HepG2 (cell line): ENCODE results near the gene CDK1. TPM values are rescaled to one million over a fixed set of nuclear protein-coding genes. Genes with fewer than 3 reads are reported as not detected.

Source experiments
- ATAC-seq: fragments of 200-7000 bp; cut with Tn5 transposase; 3 replicates; pipeline ENCODE4 v1.9.1; 2020; ENCODE audit warnings: mild to moderate bottlenecking, moderate library complexity
- BruUV-seq: library from RNA; stranded (reverse); fragments of 400-500 nt; replicated peaks from 2 replicates; lab custom pipeline; 2021; lab: Mats Ljungman, UMichigan
- CTCF ChIA-PET: fragments of 300-600 bp; formaldehyde crosslinking; extraction: SDS; loops from one replicate; lab custom pipeline; 2021; ENCODE audit warnings: low total read pairs, inconsistent platforms, low intra/inter-chr PET ratio; lab: Yijun Ruan, JAX
- POLR2A ChIA-PET: fragments of 350-600 bp; sonication (Branson Sonifier 250); formaldehyde crosslinking; loops from one replicate; lab custom pipeline; 2020; ENCODE audit warnings: antibody characterized with exemption, inconsistent platforms; lab: Yijun Ruan, JAX
- DNase-seq: peaks from one replicate; pipeline ENCODE4 v3.0.0-alpha.2; 2015; ENCODE audit warnings: low spot score
- FAIRE-seq: peaks from 3 replicates; lab custom pipeline; 2011; peaks lifted over from hg19 to GRCh38; lab: Jason Lieb, UNC
- H2AFZ ChIP-seq: one replicate; pipeline ENCODE4 v1.6.1; 2011; ENCODE audit warnings: low read length, inconsistent platforms
- H3K27ac ChIP-seq: fragments of 300-600 bp; 3 replicates; pipeline ENCODE4 v1.8.0; 2011; ENCODE audit warnings: mixed run types, mild to moderate bottlenecking, mixed read lengths, low read length, inconsistent platforms; ENCODE audit not compliant: insufficient read depth; ENCODE audit errors: extremely low read length
- H3K27me3 ChIP-seq, 2 experiments: fragments of 200-600 bp in 1 of 2; 2 replicates in 1 of 2; 3 replicates in 1 of 2; pipeline versions ENCODE4 v1.6.0 to v1.8.0; 2011; ENCODE audit warnings: low read length in 2 of 2, mild to moderate bottlenecking in 2 of 2, moderate library complexity in 2 of 2, inconsistent platforms in 1 of 2; ENCODE audit not compliant: insufficient read depth in 2 of 2, control insufficient read depth in 1 of 2
- H3K36me3 ChIP-seq, 2 experiments: fragments of 200-600 bp in 1 of 2; replicated peaks in 1 of 2; 2 replicates in 1 of 2; 3 replicates in 1 of 2; pipeline versions ENCODE4 v1.5.1 to v1.8.0; 2011; ENCODE audit warnings: low read length in 2 of 2, inconsistent platforms in 1 of 2; ENCODE audit not compliant: insufficient read depth in 2 of 2, control insufficient read depth in 1 of 2
- H3K4me1 ChIP-seq: 2 replicates; pipeline ENCODE4 v1.5.1; 2012; ENCODE audit warnings: low read length, inconsistent platforms; ENCODE audit not compliant: insufficient read depth
- H3K4me2 ChIP-seq: 2 replicates; pipeline ENCODE4 v1.6.0; 2011; ENCODE audit warnings: low read depth, low read length, inconsistent platforms
- H3K4me3 ChIP-seq, 3 experiments: fragments of 200-600 bp in 1 of 3; sonication (generic), shearing (Covaris generic) in 1 of 3; replicated peaks in 1 of 3; 2 replicates each; pipeline ENCODE4 v1.5.1; 2011 to 2016; ENCODE audit warnings: low read length in 3 of 3, inconsistent platforms in 2 of 3, low read depth in 2 of 3, mild to moderate bottlenecking in 2 of 3, control low read depth in 1 of 3, mixed read lengths in 1 of 3; ENCODE audit not compliant: insufficient read depth in 1 of 3
- H3K79me2 ChIP-seq: one replicate; pipeline ENCODE4 v1.6.1; 2011; ENCODE audit warnings: low read length, inconsistent platforms; ENCODE audit not compliant: insufficient read depth
- H3K9ac ChIP-seq: 2 replicates; pipeline ENCODE4 v1.6.0; 2011; ENCODE audit warnings: mild to moderate bottlenecking, low read depth, low read length, inconsistent platforms; ENCODE audit not compliant: insufficient read depth
- H3K9me3 ChIP-seq: 2 replicates; pipeline ENCODE4 v1.5.1; 2012; ENCODE audit warnings: mild to moderate bottlenecking, low read length
- H4K20me1 ChIP-seq: 2 replicates; pipeline ENCODE4 v1.6.0; 2011; ENCODE audit warnings: inconsistent platforms, mild to moderate bottlenecking, low read length, moderate library complexity; ENCODE audit not compliant: insufficient read depth
- BRD4 ChIP-seq: sonication (generic); formaldehyde crosslinking; IDR thresholded peaks from 2 replicates; pipeline ENCODE4 v1.4.0; 2020; ENCODE audit warnings: missing genetic modification reagents
- KLF15 ChIP-seq: sonication (generic); formaldehyde crosslinking; IDR thresholded peaks from 2 replicates; pipeline ENCODE4 v1.8.1; 2023; ENCODE audit warnings: borderline replicate concordance, mild to moderate bottlenecking, inconsistent platforms, missing genetic modification reagents, mixed read lengths
- RFX3 ChIP-seq: IDR thresholded peaks from 2 replicates; pipeline ENCODE4 v1.6.1; 2016; ENCODE audit warnings: missing biosample characterization, missing genetic modification reagents
- SOX5 ChIP-seq: IDR thresholded peaks from 2 replicates; pipeline ENCODE4 v1.6.1; 2016; ENCODE audit warnings: borderline replicate concordance
- ZNF775 ChIP-seq: sonication (generic); formaldehyde crosslinking; IDR thresholded peaks from 2 replicates; pipeline ENCODE4 v1.4.0; 2020; ENCODE audit warnings: missing genetic modification reagents, mild to moderate bottlenecking, moderate library complexity, borderline replicate concordance
- WGBS: methylation state at CpG from one replicate; pipeline ENCODE4 v1.1.6; 2017; ENCODE audit warnings: low lambda C conversion rate; 5-methylcytosine and 5-hydroxymethylcytosine counted together
- in situ Hi-C: cut with HindIII; loops from 2 replicates; pipeline ENCODE4 v1.10.0; 2017; ENCODE audit warnings: low pct_unique_long_range_greater_than_20kb; ENCODE audit not compliant: extremely low pct_ligation_motif_present
- intact Hi-C: fragments of 100-400 bp; cut with micrococcal nuclease; formaldehyde crosslinking; loops from one replicate; pipeline ENCODE4 v1.10.0; 2022; ENCODE audit not compliant: unreplicated experiment
- polyA plus RNA-seq, 8 experiments: library from polyadenylated mRNA; depleted of rRNA in 3 of 8; stranded (reverse) in 7 of 8; unstranded in 1 of 8; fragments of >200 nt; fragmentation: Illumina TruSeq in 4 of 8; extraction: Trizol in 4 of 8; gene quantifications; 2 replicates each; pipeline versions ENCODE4 v1.2.1 to v1.2.3, GENCODE V29; 2011 to 2016; ENCODE audit warnings: low read depth in 4 of 8, missing spikeins in 1 of 8, mixed read lengths in 1 of 8; ENCODE audit not compliant: insufficient read depth in 1 of 8
- total RNA-seq, 5 experiments: library from RNA; depleted of rRNA; stranded (reverse); fragments of >200 nt; fragmentation: Illumina TruSeq; extraction: Trizol; gene quantifications; 2 replicates each; pipeline ENCODE4 v1.2.3, GENCODE V29; 2016; ENCODE audit warnings: low read depth in 1 of 5
- TF ChIP-seq, protein P1 (sequence below): sonication (generic); formaldehyde crosslinking; IDR thresholded peaks from 2 replicates; pipeline ENCODE4 v1.4.0; 2020; ENCODE audit warnings: missing genetic modification reagents
- TF ChIP-seq, protein P2 (sequence below): sonication (generic); formaldehyde crosslinking; conservative IDR thresholded peaks from 2 replicates; pipeline ENCODE4 v1.4.0; 2020; ENCODE audit warnings: mild to moderate bottlenecking, missing genetic modification reagents, moderate library complexity

CDK1 gene
- total and polyA plus RNA-seq, 2 of the 13 experiments (the other 11 are each of a cell fraction or from before 2014, with no cell fraction given) = 42.6 to 132 TPM

GRCh38 chr10:60803865-60804264 lies 25.6 kb downstream of the CDK1 start:
- ATAC-seq (no peak), DNase-seq (no peak), FAIRE-seq (no peak)
- H3K27ac ChIP-seq = no peak overlapping the region
- in situ Hi-C loops (loop anchor here (25.0 kb wide), 1 partner anchor 808 kb away; no protein-coding TSS in a partner anchor), intact Hi-C loops (no loop called here)
- H3K4me2 ChIP-seq = no peak overlapping the region
- H3K79me2 ChIP-seq = no peaks in the 10 kb centered on the region
- 94% methylated on average over 1 of the region's 1 CpG for WGBS
- no peaks in the 10 kb centered on the region for H3K9me3 ChIP-seq
- no TSS peak for BruUV-seq
- ChIA-PET POLR2A (no interaction called here), CTCF (no interaction called here)
- H2AFZ ChIP-seq = no peak overlapping the region
- H3K36me3 ChIP-seq = no peaks in the 10 kb centered on the region
- H3K4me3 ChIP-seq = no peak overlapping the region
- no peaks in the 10 kb centered on the region for H4K20me1 ChIP-seq
- H3K4me1 ChIP-seq = peaks cover 26% of the 10 kb centered on the region
- no peak overlapping the region for H3K9ac ChIP-seq
- no peaks in the 10 kb centered on the region for H3K27me3 ChIP-seq
- TF ChIP-seq SOX5 (CRISPR knock-in tag) = no peak
- TF ChIP-seq, protein P1, sequence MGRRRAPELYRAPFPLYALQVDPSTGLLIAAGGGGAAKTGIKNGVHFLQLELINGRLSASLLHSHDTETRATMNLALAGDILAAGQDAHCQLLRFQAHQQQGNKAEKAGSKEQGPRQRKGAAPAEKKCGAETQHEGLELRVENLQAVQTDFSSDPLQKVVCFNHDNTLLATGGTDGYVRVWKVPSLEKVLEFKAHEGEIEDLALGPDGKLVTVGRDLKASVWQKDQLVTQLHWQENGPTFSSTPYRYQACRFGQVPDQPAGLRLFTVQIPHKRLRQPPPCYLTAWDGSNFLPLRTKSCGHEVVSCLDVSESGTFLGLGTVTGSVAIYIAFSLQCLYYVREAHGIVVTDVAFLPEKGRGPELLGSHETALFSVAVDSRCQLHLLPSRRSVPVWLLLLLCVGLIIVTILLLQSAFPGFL (CRISPR knock-in tag) = no peak
- no peak for TF ChIP-seq BRD4 (CRISPR knock-in tag)
- no peak for TF ChIP-seq KLF15 (CRISPR knock-in tag)
- TF ChIP-seq RFX3 (CRISPR knock-in tag) = no peak
- TF ChIP-seq, protein P2, sequence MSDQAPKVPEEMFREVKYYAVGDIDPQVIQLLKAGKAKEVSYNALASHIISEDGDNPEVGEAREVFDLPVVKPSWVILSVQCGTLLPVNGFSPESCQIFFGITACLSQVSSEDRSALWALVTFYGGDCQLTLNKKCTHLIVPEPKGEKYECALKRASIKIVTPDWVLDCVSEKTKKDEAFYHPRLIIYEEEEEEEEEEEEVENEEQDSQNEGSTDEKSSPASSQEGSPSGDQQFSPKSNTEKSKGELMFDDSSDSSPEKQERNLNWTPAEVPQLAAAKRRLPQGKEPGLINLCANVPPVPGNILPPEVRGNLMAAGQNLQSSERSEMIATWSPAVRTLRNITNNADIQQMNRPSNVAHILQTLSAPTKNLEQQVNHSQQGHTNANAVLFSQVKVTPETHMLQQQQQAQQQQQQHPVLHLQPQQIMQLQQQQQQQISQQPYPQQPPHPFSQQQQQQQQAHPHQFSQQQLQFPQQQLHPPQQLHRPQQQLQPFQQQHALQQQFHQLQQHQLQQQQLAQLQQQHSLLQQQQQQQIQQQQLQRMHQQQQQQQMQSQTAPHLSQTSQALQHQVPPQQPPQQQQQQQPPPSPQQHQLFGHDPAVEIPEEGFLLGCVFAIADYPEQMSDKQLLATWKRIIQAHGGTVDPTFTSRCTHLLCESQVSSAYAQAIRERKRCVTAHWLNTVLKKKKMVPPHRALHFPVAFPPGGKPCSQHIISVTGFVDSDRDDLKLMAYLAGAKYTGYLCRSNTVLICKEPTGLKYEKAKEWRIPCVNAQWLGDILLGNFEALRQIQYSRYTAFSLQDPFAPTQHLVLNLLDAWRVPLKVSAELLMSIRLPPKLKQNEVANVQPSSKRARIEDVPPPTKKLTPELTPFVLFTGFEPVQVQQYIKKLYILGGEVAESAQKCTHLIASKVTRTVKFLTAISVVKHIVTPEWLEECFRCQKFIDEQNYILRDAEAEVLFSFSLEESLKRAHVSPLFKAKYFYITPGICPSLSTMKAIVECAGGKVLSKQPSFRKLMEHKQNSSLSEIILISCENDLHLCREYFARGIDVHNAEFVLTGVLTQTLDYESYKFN (CRISPR knock-in tag) = no peak
- TF ChIP-seq ZNF775 (CRISPR knock-in tag) = no peak
